Glomerular endothelial cell (primary cell): ENCODE data around the gene SLC50A1. TPM values are rescaled to one million over a fixed set of nuclear protein-coding genes. Genes with fewer than 3 reads are reported as not detected.

ENCODE experiments used
- DNase-seq: peaks from one replicate; pipeline ENCODE4 v3.0.0-alpha.2; 2011; ENCODE audit warnings: low read depth, low spot score; ENCODE audit errors: extremely low read depth
- total RNA-seq: library from RNA; depleted of rRNA; stranded (reverse); fragments of >200 nt; gene quantifications from 2 replicates; pipeline ENCODE4 v1.2.3, GENCODE V29; 2015

SLC50A1 gene
- total RNA-seq, 1 donor from 2014 or later = 21.0 TPM

DNA sequence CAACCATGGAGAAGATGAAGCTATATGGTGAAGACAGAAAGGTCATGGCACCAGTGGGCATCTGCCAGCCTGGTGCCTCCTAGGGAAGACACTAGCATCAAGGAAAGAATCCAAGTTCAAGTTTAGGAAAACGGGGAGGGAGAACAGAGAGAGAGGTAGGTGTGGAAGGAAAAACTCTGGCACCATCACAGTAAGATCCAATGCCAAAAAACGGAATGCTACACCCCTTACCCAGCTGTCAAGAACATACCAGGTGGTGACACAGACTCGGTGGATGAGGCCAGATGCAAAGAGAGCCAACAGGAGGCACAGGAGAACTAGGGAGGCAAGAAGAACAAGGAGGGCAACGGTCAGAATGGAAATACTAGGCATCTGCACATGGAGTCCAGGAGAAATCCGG lies 33.9 kb downstream of the SLC50A1 start:
- no peak for DNase-seq

DNA sequence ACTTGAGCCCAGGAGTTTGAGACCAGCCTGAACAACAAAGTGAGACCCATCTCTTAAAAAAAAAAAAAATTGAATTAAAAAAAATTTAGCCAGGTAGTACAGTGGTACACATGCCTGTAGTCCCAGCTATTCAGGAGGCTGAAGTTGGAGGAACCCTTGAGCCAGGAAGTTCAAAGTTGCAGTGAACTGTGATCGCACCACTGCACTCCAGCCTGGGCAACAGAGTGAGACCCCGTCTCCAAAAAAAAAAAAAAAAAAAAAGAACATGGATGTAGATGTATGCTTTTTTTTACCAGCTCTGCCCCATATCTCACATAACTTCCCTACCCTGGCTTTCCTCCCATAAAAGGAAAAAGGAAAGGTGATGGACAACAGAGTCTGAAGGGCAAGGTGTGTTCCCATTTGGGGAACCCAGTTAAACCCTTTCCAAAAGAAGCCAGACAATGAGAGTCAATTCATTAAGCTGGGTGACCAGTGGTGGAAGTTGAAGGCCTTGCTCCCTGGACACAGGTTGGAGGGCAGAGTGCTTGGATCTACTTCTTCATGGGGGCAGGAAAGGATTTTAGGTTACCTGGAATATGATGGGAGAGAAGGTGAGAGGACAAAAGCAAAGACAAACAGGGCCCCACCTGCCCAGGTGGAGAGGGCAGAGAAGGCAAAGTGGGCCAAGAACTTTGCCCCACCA lies 34.6 kb downstream of the SLC50A1 start:
- no peak for DNase-seq

DNA sequence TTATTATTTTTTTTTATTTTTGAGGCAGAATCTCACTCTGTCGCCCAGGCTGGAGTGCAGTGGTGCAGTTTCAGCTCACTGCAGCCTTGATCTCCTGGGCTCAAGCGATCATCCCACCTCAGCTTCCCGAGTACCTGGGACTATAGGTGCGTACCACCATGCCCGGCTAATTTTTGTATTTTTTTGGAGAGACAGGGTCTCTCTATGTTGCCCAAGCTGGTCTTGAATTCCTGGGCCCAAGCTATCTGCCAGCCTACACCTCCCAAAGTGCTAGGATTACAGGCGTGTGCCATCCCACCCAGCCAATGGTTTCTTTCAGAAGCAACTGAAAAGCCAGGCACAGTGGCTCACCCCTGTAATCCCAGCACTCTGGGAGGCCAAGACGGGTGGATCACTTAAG lies 35.2 kb downstream of the SLC50A1 start:
- no peak for DNase-seq

DNA sequence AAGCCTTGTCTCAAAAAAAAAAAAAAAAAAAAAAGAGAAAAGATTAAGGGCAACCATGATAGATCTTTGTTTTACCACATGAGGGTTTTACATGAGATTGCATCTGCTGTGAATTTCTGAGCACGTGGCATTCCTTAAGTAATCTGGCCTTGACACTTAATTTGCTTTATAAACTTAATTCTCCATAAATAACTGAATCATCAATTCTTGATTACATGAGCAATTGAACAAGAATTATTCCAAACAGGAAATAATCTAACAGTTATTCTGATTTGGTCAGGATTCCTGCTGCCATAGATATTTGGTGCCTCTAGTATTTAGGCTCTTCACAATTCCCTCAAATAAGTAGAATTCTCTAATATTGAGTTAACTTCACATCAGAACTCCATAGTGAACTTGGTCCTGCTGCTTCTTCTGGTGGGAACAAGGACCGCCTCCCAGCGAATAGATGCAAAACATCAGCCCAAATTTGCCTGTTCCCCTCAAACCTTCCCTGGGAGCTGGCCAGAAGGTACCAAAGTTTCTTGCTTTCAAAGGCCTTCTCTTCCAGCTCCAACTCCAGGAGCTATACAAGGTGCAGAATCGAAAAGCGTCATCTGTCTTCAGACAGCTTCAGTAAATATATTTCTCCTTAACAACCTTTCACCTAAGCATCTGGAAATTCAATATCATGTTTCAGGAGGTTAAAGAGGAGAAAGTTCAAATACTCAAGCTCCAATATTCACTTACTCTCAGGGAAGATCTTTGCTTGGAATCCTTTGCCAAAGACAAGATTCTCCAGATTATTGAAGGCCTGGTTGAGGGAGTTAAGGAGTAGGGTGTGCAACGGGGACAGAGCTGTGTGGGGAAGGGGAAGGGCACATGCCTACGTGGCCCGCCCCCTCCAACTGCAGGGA lies 36.4 kb downstream of the SLC50A1 start:
- DNase-seq = no peak

DNA sequence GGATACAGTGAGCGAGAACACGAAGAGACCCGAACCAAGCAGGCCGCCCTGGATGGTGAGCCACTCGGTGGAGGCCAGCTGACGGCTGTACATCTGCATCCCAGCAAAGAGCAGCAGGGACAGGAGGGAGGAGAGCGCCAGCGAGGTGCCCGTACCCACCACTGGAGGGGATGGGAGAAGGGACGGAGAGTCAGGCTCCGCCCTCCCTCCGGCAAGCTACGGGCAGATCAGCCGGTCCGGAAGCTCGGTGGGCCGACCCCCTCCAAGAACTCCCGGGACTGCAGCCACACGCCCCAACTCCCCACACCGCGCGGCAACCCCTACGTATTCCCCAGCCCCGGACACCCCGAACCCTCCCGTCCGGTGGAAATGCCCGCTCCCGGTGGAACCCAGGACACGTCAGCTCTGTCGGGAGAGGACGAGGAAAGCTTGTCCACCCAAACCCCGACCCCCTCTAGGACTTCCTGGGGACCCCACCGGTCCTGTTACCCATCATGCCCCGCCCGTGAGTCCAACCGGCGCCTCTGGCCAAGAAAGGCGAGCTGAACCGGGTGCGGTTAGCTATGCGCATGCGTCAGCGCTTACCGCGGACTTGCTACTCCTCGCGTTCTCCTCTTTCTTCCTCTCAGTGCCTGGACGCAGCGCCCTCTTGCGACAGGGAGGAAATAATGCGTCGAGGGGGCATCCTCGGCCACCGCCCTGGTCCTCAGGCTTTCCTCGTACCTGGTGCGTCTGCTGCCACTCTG lies 37.3 kb downstream of the SLC50A1 start, which contains the start of gene KRTCAP2:
Gene KRTCAP2 (minus strand): TSS at position 573 of the 746 bp plus-strand sequence. CDS start 80 bp downstream, at position 493.
- DNase-seq = peak; percentile 78

DNA sequence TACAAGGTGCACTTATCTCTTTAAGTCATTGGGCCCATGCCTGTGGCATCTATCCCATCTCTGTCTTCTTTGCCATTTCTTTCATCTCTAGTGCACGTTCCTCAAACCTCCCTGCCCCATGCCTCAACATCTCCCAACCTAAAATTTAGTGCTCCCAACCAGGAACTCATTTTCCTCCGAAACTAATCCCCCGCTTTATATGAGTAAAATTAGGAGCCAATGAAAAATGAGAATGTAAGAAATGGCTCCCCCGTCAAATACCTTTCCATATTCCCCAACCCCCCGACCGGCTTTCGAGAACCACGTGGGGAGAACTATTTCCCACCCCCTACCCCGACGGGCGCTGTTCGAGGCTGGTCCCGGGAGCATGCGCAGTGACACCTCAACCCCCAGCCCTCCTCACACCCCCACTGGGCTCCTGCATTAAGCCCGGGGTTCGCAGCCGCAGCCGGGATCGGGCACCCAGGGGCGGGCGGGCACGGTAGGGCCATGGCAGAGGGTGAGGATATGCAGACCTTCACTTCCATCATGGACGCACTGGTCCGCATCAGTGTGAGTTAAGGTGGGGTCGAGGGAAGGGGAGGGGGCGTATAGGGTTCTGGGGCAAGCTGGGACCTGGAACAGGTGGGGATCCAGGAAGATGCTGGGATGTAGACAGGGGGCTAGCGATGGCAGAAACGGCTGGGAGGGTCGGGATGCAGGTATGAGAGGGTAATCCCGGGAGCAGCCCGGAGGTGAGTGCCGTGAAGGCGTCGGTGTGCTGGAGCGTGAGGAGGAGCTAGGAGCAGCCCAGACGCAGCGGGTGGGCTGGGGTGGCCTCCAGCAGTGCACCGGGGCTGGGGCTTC lies 38.0 kb downstream of the SLC50A1 start, which contains the start of gene TRIM46:
Gene TRIM46 (plus strand): TSS at position 372 of the 846 bp plus-strand sequence. CDS start 118 bp downstream, at position 490.
- DNase-seq = no peak

DNA sequence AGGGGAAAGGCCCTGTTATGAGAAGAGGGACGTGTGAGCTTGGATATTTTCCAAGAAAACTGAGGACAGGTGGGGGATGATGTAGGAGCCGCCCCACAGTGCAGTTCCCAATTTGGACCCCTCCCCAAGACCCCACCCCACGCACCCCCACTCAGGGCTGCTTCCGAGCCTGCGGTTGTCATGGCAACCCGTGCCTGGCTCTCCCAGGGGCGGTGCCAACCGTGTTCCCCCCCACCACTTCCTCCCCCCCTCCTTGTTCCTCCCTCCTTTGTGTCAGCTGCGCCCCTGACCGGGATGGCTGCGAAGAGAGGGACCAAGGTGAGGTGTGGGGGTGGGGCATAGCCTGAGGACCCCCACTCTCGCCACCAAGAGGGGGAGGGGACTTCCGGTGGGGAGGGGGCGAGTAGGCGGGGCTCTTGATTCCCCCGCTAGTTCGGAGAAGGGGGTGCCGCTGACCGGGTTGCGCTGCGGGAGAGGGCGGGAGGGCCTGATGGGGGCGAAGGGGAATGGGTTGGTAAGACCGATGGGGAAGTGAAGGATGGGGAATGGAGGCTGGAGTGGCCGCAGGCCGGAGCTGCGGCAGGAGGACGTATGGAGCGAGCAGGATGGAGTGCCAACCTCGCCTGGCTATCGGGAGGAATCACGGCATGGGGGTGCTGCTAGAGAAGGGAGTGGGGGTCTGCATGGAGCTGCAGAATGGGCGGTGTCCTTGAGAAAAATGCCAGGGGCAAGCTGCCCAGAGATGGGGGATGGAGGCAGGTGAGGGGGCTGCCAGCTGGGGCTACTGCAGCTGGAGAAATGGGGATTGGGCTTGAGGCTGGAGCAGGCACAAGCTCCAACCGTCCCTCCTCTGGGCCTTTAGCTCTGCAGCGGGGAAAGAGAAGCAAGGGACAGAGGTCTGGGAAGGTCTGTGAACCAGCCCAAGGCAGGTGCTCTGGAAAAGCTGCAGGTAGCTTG lies 39.0 kb downstream of the SLC50A1 start:
- DNase-seq = no peak

DNA sequence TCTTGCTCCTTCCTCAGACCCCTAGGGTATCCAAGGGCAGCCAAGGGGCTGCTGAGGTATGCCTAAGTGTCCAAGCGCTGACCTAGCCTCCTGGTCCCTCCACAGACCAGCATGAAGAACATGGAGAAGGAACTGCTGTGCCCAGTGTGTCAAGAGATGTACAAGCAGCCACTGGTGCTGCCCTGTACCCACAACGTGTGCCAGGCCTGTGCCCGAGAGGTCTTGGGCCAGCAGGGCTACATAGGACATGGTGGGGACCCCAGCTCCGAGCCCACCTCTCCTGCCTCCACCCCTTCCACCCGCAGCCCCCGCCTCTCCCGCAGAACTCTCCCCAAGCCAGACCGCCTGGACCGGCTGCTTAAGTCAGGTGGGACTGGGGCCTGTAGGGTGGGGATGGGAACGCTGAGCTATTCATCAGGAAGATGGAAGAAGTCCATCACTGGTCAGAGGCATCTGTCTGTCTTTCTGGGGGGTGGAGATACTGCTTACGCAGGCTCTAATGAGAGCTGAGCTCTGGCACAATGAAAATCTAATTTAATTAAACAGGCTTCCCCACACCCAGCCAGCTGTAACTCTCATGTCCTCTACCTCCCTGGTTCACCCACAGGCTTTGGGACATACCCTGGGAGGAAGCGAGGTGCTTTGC lies 39.8 kb downstream of the SLC50A1 start:
- DNase-seq = no peak

DNA sequence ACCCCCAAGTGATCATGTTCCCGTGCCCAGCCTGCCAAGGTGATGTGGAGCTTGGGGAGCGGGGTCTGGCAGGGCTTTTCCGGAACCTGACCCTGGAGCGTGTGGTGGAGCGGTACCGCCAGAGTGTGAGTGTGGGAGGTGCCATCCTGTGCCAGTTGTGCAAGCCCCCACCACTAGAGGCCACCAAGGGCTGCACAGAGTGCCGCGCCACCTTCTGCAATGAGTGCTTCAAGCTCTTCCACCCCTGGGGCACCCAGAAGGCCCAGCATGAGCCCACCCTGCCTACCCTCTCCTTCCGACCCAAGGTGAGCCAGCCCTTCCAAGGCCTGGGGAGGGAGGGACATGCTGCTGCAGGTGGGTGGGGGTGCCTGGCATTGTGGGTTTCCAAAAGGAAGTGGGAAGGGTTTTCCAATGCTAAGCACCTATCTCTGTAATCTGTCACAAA lies 40.3 kb downstream of the SLC50A1 start:
- no peak for DNase-seq

DNA sequence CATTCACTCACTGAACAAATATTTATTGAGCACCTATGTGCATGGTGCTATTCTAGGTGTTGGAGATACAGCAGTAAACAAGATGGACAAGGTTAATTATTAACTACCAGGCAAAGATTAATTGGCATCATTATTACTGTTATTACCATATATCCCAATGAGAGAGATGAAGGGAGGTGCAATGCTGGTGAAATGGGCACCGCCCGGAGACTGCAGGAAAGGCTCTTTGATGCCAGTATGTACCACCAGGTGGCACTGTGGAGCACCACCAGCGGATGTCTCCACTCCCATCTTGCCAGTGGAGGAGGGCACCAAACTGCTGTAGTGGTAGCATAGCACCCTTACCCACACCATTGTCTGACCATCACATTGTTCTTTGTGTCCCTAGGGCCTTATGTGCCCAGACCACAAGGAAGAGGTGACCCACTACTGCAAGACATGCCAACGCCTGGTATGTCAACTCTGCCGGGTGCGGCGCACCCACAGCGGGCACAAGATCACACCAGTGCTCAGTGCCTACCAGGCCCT lies 41.0 kb downstream of the SLC50A1 start:
- DNase-seq = peak; percentile 20

DNA sequence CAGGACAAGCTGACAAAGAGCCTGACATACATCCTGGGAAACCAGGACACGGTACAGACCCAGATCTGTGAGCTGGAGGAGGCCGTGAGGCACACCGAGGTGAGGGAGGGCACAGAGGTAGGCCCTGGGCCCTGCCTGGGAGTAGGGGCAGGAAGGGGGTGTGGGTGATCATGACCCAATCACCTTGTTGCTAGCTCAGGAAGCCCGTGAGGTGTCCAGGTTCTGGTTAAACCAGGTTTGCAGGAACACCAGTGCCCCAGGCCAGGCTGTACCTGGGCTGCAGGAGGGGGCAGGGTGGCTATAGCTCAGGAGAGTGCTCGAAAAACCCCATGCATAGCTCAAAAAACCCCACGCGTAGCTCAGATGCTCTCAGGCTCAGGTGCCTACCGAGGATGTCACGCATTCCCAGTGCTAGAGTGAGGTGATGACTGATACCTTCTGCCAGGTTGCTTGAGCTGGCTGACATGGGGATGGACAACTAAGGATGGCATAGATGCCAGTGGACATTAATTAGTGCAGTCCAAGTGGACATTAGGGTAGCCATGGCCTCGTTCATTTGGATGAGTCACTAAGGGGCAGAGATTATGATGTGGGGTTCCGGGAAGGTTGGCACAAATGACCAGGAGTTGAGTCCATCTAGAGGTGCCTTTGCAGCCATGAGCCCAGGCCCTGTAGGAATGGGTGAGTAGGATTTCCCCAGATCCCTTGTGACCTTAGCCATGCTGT lies 41.7 kb downstream of the SLC50A1 start:
- DNase-seq = no peak

DNA sequence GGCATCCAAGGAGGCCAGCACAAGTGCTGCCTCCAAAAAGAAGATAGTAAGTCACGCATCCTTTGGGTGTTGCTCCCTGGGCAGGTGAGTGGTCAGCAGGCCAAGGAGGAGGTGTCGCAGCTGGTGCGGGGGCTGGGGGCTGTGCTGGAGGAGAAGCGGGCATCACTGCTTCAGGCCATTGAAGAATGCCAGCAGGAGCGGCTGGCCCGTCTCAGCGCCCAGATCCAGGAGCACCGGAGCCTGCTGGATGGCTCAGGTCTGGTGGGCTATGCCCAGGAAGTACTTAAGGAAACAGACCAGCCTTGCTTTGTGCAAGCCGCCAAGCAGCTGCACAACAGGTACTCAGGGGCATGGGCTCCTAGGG lies 42.2 kb downstream of the SLC50A1 start:
- no peak for DNase-seq

DNA sequence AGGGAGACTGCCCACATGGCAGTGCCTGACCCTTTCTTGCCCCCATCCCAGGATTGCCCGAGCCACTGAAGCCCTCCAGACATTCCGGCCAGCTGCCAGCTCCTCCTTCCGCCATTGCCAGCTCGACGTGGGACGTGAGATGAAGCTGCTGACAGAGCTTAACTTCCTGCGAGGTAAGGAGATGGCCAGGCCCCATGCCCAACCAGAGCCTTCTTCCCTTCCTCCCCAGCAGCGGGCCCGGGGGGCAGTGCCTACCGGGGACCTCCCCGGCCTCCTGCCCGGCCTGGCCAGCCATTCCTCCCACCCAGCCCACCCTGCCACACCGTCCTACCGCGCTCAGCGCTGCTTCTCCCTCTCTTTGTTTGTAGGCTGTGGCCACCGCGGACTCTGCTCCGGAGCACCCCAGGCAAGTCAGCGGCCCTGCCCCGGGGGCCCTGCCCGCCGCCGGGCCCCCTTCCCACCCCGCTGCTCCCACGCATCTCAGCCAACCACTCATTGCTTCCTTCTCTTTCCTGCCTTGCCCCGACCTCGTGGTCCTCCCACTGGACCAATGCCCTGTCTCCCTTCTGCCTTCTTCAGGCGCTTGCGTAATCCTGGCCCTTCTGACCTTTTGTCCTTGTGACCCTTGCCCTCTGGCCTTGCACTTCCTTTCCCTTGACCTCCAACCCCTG lies 42.9 kb downstream of the SLC50A1 start:
- DNase-seq = no peak

DNA sequence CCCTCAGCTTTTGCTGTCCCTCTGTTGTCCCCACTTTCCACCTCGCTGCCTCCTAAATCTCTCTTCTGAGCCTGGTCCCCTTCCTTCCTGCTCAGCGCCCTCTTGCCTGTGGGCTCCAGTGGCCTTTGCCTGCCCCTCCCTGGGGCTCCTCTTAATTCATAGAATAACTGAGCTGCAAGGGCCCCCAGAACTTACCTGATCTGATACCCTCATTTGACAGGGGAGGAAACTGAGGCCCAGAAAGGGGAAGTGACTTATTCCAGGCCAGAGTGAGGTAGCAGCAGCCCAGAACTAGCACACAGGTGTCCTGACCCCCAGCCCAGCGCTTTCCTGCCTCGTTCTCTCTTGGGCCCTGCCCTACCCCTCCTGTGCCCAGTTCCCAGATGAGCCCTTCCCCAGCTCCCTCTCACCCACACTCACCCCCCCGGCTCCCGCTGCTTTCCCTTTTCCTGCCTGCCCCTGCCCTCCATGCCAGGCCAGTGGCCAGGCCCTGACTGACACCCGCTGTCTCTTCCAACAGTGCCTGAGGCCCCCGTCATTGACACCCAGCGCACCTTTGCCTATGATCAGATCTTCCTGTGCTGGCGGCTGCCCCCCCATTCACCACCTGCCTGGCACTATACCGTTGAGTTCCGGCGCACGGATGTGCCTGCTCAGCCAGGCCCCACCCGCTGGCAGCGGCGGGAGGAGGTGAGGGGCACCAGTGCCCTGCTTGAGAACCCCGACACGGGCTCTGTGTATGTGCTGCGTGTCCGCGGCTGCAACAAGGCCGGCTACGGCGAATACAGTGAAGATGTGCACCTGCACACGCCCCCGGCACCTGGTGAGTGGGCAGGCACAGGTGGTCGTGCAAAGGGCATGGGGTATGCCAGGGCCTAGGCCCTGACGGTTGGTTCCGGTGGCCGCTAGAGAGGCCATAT lies 43.7 kb downstream of the SLC50A1 start:
- no peak for DNase-seq

DNA sequence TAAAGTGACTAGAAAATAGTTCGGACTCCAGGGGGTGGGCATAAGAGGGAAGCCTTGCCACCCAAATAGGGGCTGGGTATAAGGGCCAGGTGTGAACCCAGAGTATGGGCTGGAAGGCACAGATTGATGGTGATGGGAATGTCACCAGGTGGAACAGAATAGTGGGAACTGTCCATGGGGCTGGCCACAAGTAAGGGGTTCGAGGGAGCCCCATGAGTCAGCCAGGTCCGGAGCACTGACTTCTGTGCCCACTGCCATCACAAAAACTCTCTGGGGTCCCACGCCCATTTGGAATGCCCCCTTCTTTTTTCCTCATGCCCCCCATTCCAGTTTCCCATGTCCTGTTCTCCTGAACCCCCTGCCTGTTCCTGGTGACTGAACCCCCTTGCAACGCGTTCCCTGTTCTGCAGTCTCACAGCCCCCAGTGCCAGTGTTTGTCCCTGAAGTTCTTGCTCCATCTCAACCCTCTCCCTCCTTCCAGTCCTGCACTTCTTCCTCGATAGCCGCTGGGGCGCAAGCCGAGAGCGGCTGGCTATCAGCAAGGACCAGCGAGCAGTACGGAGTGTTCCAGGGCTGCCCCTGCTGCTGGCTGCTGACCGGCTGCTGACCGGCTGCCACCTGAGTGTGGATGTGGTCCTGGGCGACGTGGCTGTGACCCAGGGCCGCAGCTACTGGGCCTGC lies 45.9 kb downstream of the SLC50A1 start:
- no peak for DNase-seq
